K562 (cell line): ENCODE data around the gene CTSW. TPM values are rescaled to one million over a fixed set of nuclear protein-coding genes. Genes with fewer than 3 reads are reported as not detected.

Source experiments
- CXXC5 ChIP-seq: fragments of 250-450 bp; sonication (Bioruptor Pico); IDR thresholded peaks from 2 replicates; pipeline ENCODE4 v1.8.0; 2022; ENCODE audit warnings: inconsistent platforms, mild to moderate bottlenecking, moderate library complexity
- ETV6 ChIP-seq, 3 experiments: fragments of 150-350 bp in 1 of 3; sonication (generic) in 1 of 3; formaldehyde crosslinking in 1 of 3; IDR thresholded peaks; 2 replicates each; pipeline versions ENCODE4 v1.6.1 to v1.8.0; 2014 to 2022; ENCODE audit warnings: borderline replicate concordance in 2 of 3, low read depth in 2 of 3, antibody characterized with exemption in 1 of 3, low read length in 1 of 3, mild to moderate bottlenecking in 1 of 3, missing genetic modification reagents in 1 of 3
- FOXP1 ChIP-seq: sonication (generic); formaldehyde crosslinking; IDR thresholded peaks from 2 replicates; pipeline ENCODE4 v1.8.0; 2022; ENCODE audit warnings: mild to moderate bottlenecking, missing genetic modification reagents
- HMGXB4 ChIP-seq: sonication (generic); formaldehyde crosslinking; IDR thresholded peaks from 2 replicates; pipeline ENCODE4 v1.8.1; 2023; ENCODE audit warnings: mild to moderate bottlenecking, missing genetic modification reagents
- IFI16 ChIP-seq: fragments of 250-450 bp; sonication (Bioruptor Pico); IDR thresholded peaks from 2 replicates; pipeline ENCODE4 v2.1.2; 2022; ENCODE audit warnings: mild to moderate bottlenecking, inconsistent platforms
- KDM1A ChIP-seq, 2 experiments: fragments of 450-650 bp; IDR thresholded peaks; 2 replicates each; pipeline ENCODE4 v1.6.1; 2016; ENCODE audit warnings: mild to moderate bottlenecking in 2 of 2
- MED1 ChIP-seq: sonication (generic); formaldehyde crosslinking; IDR thresholded peaks from 2 replicates; pipeline ENCODE4 v1.8.1; 2023; ENCODE audit warnings: missing genetic modification reagents, borderline replicate concordance
- NFE2L1 ChIP-seq: fragments of 450-650 bp; IDR thresholded peaks from 2 replicates; pipeline ENCODE4 v1.6.1; 2016; ENCODE audit warnings: missing genetic modification characterization, low read depth, mild to moderate bottlenecking, missing compliant biosample characterization, moderate library complexity, borderline replicate concordance
- POLR2AphosphoS2 ChIP-seq: IDR thresholded peaks from 2 replicates; pipeline ENCODE4 v1.6.1; 2012; ENCODE audit warnings: low read length, improper control_type of control experiment
- YY1 ChIP-seq, 3 experiments: IDR thresholded peaks; 2 replicates each; pipeline ENCODE4 v1.6.1; 2011; ENCODE audit warnings: low read length in 2 of 3, mild to moderate bottlenecking in 2 of 3, moderate library complexity in 2 of 3, borderline replicate concordance in 1 of 3, control low read depth in 1 of 3, low read depth in 1 of 3; ENCODE audit not compliant: insufficient read depth in 3 of 3, insufficient replicate concordance in 2 of 3, control insufficient read depth in 1 of 3, insufficient read length in 1 of 3; ENCODE audit errors: extremely low read depth in 1 of 3
- ZBED1 ChIP-seq: IDR thresholded peaks from 2 replicates; pipeline ENCODE4 v1.6.1; 2014
- ZHX1 ChIP-seq: fragments of 150-350 bp; conservative IDR thresholded peaks from 2 replicates; pipeline ENCODE4 v1.6.1; 2014; ENCODE audit warnings: low read length
- ZNF507 ChIP-seq: conservative IDR thresholded peaks from 2 replicates; pipeline ENCODE4 v1.6.1; 2017; ENCODE audit warnings: missing genetic modification characterization, missing compliant biosample characterization
- polyA plus RNA-seq, 8 experiments: library from polyadenylated mRNA; depleted of rRNA in 4 of 8; stranded (reverse) in 5 of 8; unstranded in 3 of 8; fragments of >200 nt; fragmentation: Nextera tagmentation in 2 of 8; fragmentation: Illumina TruSeq in 1 of 8; extraction: Ambion mirVana in 2 of 8; extraction: Trizol in 1 of 8; gene quantifications; 2 replicates each; pipeline versions ENCODE4 v1.2.1 to v1.2.3, GENCODE V29; 2011 to 2014; ENCODE audit warnings: inconsistent platforms in 1 of 8, missing spikeins in 1 of 8
- total RNA-seq, 7 experiments: library from RNA; depleted of rRNA in 6 of 7; stranded (reverse); fragments of >200 nt in 6 of 7; fragmentation: Illumina TruSeq in 2 of 7; extraction: Trizol in 2 of 7; gene quantifications; 2 replicates each; pipeline versions ENCODE4 v1.2.1 to v1.2.3, GENCODE V29; 2011 to 2021; ENCODE audit warnings: low replicate concordance in 1 of 7
- TF ChIP-seq, protein P1 (sequence below): fragments of 450-650 bp; IDR thresholded peaks from 2 replicates; pipeline ENCODE4 v1.7.0; 2016; ENCODE audit warnings: borderline replicate concordance
- TF ChIP-seq, protein P2 (sequence below): fragments of 450-650 bp; IDR thresholded peaks from 2 replicates; pipeline ENCODE4 v1.6.1; 2018; ENCODE audit not compliant: partially characterized antibody

CTSW gene
- total and polyA plus RNA-seq, 9 of the 15 experiments (the other 6 are each of a cell fraction or from before 2014, with no cell fraction given): 0.04 TPM; not detected in 8

DNA sequence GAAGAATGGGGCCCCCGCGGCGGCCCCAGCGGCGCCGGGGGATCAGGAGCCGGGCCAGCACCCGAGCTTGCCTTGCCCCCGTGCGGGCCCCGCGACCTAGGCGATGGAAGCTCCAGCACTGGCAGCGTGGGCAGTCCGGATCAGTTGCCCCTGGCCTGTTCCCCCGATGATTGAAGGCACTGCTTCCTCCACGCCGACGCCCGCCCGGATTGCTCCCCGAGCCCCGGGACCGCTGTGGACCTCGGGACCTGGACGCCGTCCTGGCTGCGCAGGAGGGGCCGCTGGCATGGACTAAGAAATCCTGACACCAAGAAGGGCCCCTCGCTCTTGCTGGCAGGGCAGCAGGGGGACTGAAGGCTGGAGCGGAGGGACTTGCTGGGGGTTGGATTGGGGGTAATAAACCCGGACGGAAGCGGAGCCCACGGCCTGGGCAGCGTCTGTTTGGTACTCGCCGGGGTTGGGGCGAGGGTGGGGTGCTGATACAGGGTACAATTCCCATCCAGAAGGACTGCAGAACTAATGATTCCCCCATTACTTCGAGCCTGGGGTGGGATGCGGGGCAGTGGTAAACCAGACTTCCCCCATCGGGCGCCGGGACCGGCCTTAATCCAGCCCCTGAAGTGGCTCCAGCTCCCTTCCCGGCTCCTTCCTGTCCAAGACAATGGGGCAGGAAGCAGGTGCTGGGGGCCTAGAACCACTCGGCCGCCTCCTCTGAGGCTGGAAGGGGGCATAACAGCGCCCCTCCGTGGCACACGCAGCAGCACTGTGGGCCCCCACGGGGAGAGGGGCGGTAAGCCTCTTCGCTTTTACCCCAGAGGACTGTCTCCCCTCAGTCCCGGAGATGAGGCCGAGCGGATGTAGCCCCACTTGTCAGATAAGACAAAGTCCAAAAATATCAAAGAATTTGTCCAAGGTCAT, 11.8 kb downstream of the CTSW start (continued):
- 0 out of 4 replicates have a peak, but pooled peaks have one; percentile 11 to 27 for TF ChIP-seq ETV6 (IDR thresholded peaks at IDR 0.05; ENCODE audit: borderline replicate concordance in 1 of 2, low read depth in 2 of 2, low read length in 1 of 2)
- no peak for TF ChIP-seq ETV6 (CRISPR knock-in tag; IDR thresholded peaks at IDR 0.05; ENCODE audit: borderline replicate concordance)
- TF ChIP-seq ZBED1: peak; percentile 61; the same call in 1 of the 2 replicates
- no peak for TF ChIP-seq MED1 (CRISPR knock-in tag)
- TF ChIP-seq, protein P1, sequence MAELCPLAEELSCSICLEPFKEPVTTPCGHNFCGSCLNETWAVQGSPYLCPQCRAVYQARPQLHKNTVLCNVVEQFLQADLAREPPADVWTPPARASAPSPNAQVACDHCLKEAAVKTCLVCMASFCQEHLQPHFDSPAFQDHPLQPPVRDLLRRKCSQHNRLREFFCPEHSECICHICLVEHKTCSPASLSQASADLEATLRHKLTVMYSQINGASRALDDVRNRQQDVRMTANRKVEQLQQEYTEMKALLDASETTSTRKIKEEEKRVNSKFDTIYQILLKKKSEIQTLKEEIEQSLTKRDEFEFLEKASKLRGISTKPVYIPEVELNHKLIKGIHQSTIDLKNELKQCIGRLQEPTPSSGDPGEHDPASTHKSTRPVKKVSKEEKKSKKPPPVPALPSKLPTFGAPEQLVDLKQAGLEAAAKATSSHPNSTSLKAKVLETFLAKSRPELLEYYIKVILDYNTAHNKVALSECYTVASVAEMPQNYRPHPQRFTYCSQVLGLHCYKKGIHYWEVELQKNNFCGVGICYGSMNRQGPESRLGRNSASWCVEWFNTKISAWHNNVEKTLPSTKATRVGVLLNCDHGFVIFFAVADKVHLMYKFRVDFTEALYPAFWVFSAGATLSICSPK: no peak
- no peak for TF ChIP-seq CXXC5 (CRISPR knock-in tag)
- TF ChIP-seq ZHX1: no peak
- no peak for TF ChIP-seq FOXP1
- TF ChIP-seq ZNF507 (tag): no peak
- TF ChIP-seq KDM1A (IDR thresholded peaks at IDR 0.05): 0 out of 4 replicates have a peak, but pooled peaks of 1 of the 2 experiments have one; percentile 17
- peak; percentile 95 for TF ChIP-seq POLR2AphosphoS2
- no peak for TF ChIP-seq NFE2L1 (tag)
- TF ChIP-seq, protein P2, sequence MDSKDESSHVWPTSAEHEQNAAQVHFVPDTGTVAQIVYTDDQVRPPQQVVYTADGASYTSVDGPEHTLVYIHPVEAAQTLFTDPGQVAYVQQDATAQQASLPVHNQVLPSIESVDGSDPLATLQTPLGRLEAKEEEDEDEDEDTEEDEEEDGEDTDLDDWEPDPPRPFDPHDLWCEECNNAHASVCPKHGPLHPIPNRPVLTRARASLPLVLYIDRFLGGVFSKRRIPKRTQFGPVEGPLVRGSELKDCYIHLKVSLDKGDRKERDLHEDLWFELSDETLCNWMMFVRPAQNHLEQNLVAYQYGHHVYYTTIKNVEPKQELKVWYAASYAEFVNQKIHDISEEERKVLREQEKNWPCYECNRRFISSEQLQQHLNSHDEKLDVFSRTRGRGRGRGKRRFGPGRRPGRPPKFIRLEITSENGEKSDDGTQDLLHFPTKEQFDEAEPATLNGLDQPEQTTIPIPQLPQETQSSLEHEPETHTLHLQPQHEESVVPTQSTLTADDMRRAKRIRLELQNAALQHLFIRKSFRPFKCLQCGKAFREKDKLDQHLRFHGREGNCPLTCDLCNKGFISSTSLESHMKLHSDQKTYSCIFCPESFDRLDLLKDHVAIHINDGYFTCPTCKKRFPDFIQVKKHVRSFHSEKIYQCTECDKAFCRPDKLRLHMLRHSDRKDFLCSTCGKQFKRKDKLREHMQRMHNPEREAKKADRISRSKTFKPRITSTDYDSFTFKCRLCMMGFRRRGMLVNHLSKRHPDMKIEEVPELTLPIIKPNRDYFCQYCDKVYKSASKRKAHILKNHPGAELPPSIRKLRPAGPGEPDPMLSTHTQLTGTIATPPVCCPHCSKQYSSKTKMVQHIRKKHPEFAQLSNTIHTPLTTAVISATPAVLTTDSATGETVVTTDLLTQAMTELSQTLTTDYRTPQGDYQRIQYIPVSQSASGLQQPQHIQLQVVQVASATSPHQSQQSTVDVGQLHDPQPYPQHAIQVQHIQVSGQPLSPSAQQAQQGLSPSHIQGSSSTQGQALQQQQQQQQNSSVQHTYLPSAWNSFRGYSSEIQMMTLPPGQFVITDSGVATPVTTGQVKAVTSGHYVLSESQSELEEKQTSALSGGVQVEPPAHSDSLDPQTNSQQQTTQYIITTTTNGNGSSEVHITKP: no peak
- TF ChIP-seq YY1 (IDR thresholded peaks at IDR 0.05; ENCODE audit: borderline replicate concordance in 1 of 3, control insufficient read depth in 1 of 3, extremely low read depth in 1 of 3, insufficient read depth in 3 of 3, insufficient read length in 1 of 3, insufficient replicate concordance in 2 of 3, low read depth in 1 of 3, low read length in 2 of 3): peak in 2 of 3 experiments; percentile 37 to 47
- no peak for TF ChIP-seq HMGXB4
- TF ChIP-seq IFI16 (CRISPR knock-in tag): no peak
